ENCODE results near the gene MAST1.
A peak's percentile ranks its signal among the peaks of the same experiment; 100 is the strongest.

MAST1 gene

DNA sequence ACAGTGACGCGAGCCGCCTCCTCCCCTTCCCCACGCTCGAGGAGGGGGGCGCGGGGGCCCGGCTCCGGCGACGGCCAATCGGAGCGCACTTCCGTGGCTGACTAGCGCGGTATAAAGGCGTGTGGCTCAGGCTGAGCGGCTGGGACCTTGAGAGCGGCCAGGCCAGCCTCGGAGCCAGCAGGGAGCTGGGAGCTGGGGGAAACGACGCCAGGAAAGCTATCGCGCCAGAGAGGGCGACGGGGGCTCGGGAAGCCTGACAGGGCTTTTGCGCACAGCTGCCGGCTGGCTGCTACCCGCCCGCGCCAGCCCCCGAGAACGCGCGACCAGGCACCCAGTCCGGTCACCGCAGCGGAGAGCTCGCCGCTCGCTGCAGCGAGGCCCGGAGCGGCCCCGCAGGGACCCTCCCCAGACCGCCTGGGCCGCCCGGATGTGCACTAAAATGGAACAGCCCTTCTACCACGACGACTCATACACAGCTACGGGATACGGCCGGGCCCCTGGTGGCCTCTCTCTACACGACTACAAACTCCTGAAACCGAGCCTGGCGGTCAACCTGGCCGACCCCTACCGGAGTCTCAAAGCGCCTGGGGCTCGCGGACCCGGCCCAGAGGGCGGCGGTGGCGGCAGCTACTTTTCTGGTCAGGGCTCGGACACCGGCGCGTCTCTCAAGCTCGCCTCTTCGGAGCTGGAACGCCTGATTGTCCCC lies 46.8 kb upstream of the MAST1 start, which contains the start of gene JUNB (continued):
- TF ChIP-seq SCRT1 (tag by site-specific recombination; IDR thresholded peaks at IDR 0.05; ENCODE audit: borderline replicate concordance): no peak
- TF ChIP-seq, protein P1, sequence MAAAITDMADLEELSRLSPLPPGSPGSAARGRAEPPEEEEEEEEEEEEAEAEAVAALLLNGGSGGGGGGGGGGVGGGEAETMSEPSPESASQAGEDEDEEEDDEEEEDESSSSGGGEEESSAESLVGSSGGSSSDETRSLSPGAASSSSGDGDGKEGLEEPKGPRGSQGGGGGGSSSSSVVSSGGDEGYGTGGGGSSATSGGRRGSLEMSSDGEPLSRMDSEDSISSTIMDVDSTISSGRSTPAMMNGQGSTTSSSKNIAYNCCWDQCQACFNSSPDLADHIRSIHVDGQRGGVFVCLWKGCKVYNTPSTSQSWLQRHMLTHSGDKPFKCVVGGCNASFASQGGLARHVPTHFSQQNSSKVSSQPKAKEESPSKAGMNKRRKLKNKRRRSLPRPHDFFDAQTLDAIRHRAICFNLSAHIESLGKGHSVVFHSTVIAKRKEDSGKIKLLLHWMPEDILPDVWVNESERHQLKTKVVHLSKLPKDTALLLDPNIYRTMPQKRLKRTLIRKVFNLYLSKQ (tag by site-specific recombination; IDR thresholded peaks at IDR 0.05; ENCODE audit: borderline replicate concordance): no peak
- no peak; the same call in 1 of the 2 replicates for TF ChIP-seq BCL11A (tag by site-specific recombination; IDR thresholded peaks at IDR 0.05; ENCODE audit: low read depth)
- TF ChIP-seq, protein P2, sequence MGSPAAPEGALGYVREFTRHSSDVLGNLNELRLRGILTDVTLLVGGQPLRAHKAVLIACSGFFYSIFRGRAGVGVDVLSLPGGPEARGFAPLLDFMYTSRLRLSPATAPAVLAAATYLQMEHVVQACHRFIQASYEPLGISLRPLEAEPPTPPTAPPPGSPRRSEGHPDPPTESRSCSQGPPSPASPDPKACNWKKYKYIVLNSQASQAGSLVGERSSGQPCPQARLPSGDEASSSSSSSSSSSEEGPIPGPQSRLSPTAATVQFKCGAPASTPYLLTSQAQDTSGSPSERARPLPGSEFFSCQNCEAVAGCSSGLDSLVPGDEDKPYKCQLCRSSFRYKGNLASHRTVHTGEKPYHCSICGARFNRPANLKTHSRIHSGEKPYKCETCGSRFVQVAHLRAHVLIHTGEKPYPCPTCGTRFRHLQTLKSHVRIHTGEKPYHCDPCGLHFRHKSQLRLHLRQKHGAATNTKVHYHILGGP (tag by site-specific recombination; IDR thresholded peaks at IDR 0.05): no peak
- peak; percentile 91 for TF ChIP-seq ZFHX2 (tag by site-specific recombination; conservative IDR thresholded peaks at IDR 0.05)
- no peak for TF ChIP-seq ZNF140 (tag by site-specific recombination; IDR thresholded peaks at IDR 0.05)
- no peak for TF ChIP-seq GLIS2 (tag by site-specific recombination; IDR thresholded peaks at IDR 0.05)
- TF ChIP-seq, protein P3, sequence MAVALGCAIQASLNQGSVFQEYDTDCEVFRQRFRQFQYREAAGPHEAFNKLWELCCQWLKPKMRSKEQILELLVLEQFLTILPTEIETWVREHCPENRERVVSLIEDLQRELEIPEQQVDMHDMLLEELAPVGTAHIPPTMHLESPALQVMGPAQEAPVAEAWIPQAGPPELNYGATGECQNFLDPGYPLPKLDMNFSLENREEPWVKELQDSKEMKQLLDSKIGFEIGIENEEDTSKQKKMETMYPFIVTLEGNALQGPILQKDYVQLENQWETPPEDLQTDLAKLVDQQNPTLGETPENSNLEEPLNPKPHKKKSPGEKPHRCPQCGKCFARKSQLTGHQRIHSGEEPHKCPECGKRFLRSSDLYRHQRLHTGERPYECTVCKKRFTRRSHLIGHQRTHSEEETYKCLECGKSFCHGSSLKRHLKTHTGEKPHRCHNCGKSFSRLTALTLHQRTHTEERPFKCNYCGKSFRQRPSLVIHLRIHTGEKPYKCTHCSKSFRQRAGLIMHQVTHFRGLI (tag by site-specific recombination; IDR thresholded peaks at IDR 0.05): peak; percentile 67
- TF ChIP-seq ZNF501 (tag by site-specific recombination; IDR thresholded peaks at IDR 0.05): no peak; the same call in 1 of the 2 replicates
- no peak for TF ChIP-seq ZNF366 (tag by site-specific recombination; conservative IDR thresholded peaks at IDR 0.05)
- 0 out of 2 replicates have a peak, but pooled peaks have one; percentile 61 for TF ChIP-seq ZNF169 (tag by site-specific recombination; IDR thresholded peaks at IDR 0.05)
- no peak for TF ChIP-seq SETDB1 (IDR thresholded peaks at IDR 0.05; ENCODE audit: insufficient read length, low read length)
- peak; percentile 68; the same call in 1 of the 2 replicates for TF ChIP-seq ZIC2 (tag by site-specific recombination; IDR thresholded peaks at IDR 0.05)
- TF ChIP-seq, protein P4, sequence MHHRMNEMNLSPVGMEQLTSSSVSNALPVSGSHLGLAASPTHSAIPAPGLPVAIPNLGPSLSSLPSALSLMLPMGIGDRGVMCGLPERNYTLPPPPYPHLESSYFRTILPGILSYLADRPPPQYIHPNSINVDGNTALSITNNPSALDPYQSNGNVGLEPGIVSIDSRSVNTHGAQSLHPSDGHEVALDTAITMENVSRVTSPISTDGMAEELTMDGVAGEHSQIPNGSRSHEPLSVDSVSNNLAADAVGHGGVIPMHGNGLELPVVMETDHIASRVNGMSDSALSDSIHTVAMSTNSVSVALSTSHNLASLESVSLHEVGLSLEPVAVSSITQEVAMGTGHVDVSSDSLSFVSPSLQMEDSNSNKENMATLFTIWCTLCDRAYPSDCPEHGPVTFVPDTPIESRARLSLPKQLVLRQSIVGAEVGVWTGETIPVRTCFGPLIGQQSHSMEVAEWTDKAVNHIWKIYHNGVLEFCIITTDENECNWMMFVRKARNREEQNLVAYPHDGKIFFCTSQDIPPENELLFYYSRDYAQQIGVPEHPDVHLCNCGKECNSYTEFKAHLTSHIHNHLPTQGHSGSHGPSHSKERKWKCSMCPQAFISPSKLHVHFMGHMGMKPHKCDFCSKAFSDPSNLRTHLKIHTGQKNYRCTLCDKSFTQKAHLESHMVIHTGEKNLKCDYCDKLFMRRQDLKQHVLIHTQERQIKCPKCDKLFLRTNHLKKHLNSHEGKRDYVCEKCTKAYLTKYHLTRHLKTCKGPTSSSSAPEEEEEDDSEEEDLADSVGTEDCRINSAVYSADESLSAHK (tag by site-specific recombination; IDR thresholded peaks at IDR 0.05): peak; percentile 64
- no peak for TF ChIP-seq ZNF530 (tag by site-specific recombination; IDR thresholded peaks at IDR 0.05; ENCODE audit: low read depth)
- TF ChIP-seq ZNF114 (tag by site-specific recombination; IDR thresholded peaks at IDR 0.05): no peak
- TF ChIP-seq, protein P5, sequence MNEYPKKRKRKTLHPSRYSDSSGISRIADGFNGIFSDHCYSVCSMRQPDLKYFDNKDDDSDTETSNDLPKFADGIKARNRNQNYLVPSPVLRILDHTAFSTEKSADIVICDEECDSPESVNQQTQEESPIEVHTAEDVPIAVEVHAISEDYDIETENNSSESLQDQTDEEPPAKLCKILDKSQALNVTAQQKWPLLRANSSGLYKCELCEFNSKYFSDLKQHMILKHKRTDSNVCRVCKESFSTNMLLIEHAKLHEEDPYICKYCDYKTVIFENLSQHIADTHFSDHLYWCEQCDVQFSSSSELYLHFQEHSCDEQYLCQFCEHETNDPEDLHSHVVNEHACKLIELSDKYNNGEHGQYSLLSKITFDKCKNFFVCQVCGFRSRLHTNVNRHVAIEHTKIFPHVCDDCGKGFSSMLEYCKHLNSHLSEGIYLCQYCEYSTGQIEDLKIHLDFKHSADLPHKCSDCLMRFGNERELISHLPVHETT (tag by site-specific recombination; IDR thresholded peaks at IDR 0.05): 0 out of 2 replicates have a peak, but pooled peaks have one; percentile 4
- TF ChIP-seq ZNF394 (tag by site-specific recombination; IDR thresholded peaks at IDR 0.05; ENCODE audit: borderline replicate concordance): peak; percentile 76
- peak; percentile 87 for TF ChIP-seq ZXDB (tag by site-specific recombination; IDR thresholded peaks at IDR 0.05)
- TF ChIP-seq ZBTB21 (tag by site-specific recombination; IDR thresholded peaks at IDR 0.05): peak; percentile 46; the same call in 1 of the 2 replicates
- no peak for TF ChIP-seq ZNF416 (tag by site-specific recombination; IDR thresholded peaks at IDR 0.05)
- no peak; the same call in 1 of the 2 replicates for TF ChIP-seq ZNF843 (tag by site-specific recombination; IDR thresholded peaks at IDR 0.05)
- TF ChIP-seq, protein P6, sequence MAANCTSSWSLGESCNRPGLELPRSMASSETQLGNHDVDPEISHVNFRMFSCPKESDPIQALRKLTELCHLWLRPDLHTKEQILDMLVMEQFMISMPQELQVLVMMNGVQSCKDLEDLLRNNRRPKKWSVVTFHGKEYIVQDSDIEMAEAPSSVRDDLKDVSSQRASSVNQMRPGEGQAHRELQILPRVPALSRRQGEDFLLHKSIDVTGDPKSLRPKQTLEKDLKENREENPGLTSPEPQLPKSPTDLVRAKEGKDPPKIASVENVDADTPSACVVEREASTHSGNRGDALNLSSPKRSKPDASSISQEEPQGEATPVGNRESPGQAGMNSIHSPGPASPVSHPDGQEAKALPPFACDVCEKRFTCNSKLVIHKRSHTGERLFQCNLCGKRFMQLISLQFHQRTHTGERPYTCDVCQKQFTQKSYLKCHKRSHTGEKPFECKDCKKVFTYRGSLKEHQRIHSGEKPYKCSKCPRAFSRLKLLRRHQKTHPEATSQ (tag by site-specific recombination; IDR thresholded peaks at IDR 0.05): peak; percentile 26; the same call in 1 of the 2 replicates
- peak; percentile 87 for TF ChIP-seq ZFP37 (tag by site-specific recombination; IDR thresholded peaks at IDR 0.05)
- no peak for TF ChIP-seq ZNF138 (tag by site-specific recombination; IDR thresholded peaks at IDR 0.05; ENCODE audit: borderline replicate concordance)
- no peak for TF ChIP-seq ZNF48 (tag by site-specific recombination; IDR thresholded peaks at IDR 0.05)
- peak; percentile 90 for TF ChIP-seq IKZF3 (tag by site-specific recombination; IDR thresholded peaks at IDR 0.05)
- TF ChIP-seq ZNF175 (tag by site-specific recombination; IDR thresholded peaks at IDR 0.05): no peak
- no peak for TF ChIP-seq ZNF521 (tag by site-specific recombination; IDR thresholded peaks at IDR 0.05)
- no peak for TF ChIP-seq HOXA7 (CRISPR knock-in tag; IDR thresholded peaks at IDR 0.05; ENCODE audit: borderline replicate concordance)
- TF ChIP-seq RBAK (tag by site-specific recombination; IDR thresholded peaks at IDR 0.05): no peak
